HepG2 (cell line): ENCODE measurements around the gene SH3TC2. TPM values are rescaled to one million over a fixed set of nuclear protein-coding genes. Genes with fewer than 3 reads are reported as not detected.

Experiments
- ATAC-seq: fragments of 200-7000 bp; cut with Tn5 transposase; 3 replicates; pipeline ENCODE4 v1.9.1; 2020; ENCODE audit warnings: mild to moderate bottlenecking, moderate library complexity
- BruUV-seq: library from RNA; stranded (reverse); fragments of 400-500 nt; replicated peaks from 2 replicates; lab custom pipeline; 2021; lab: Mats Ljungman, UMichigan
- CTCF ChIA-PET: fragments of 300-600 bp; formaldehyde crosslinking; extraction: SDS; loops from one replicate; lab custom pipeline; 2021; ENCODE audit warnings: low total read pairs, inconsistent platforms, low intra/inter-chr PET ratio; lab: Yijun Ruan, JAX
- POLR2A ChIA-PET: fragments of 350-600 bp; sonication (Branson Sonifier 250); formaldehyde crosslinking; loops from one replicate; lab custom pipeline; 2020; ENCODE audit warnings: antibody characterized with exemption, inconsistent platforms; lab: Yijun Ruan, JAX
- DNase-seq: peaks from one replicate; pipeline ENCODE4 v3.0.0-alpha.2; 2015; ENCODE audit warnings: low spot score
- FAIRE-seq: peaks from 3 replicates; lab custom pipeline; 2011; peaks lifted over from hg19 to GRCh38; lab: Jason Lieb, UNC
- H2AFZ ChIP-seq: one replicate; pipeline ENCODE4 v1.6.1; 2011; ENCODE audit warnings: low read length, inconsistent platforms
- H3K27ac ChIP-seq: fragments of 300-600 bp; 3 replicates; pipeline ENCODE4 v1.8.0; 2011; ENCODE audit warnings: mixed run types, mild to moderate bottlenecking, mixed read lengths, low read length, inconsistent platforms; ENCODE audit not compliant: insufficient read depth; ENCODE audit errors: extremely low read length
- H3K27me3 ChIP-seq, 2 experiments: fragments of 200-600 bp in 1 of 2; 2 replicates in 1 of 2; 3 replicates in 1 of 2; pipeline versions ENCODE4 v1.6.0 to v1.8.0; 2011; ENCODE audit warnings: low read length in 2 of 2, mild to moderate bottlenecking in 2 of 2, moderate library complexity in 2 of 2, inconsistent platforms in 1 of 2; ENCODE audit not compliant: insufficient read depth in 2 of 2, control insufficient read depth in 1 of 2
- H3K36me3 ChIP-seq, 2 experiments: fragments of 200-600 bp in 1 of 2; replicated peaks in 1 of 2; 2 replicates in 1 of 2; 3 replicates in 1 of 2; pipeline versions ENCODE4 v1.5.1 to v1.8.0; 2011; ENCODE audit warnings: low read length in 2 of 2, inconsistent platforms in 1 of 2; ENCODE audit not compliant: insufficient read depth in 2 of 2, control insufficient read depth in 1 of 2
- H3K4me1 ChIP-seq: 2 replicates; pipeline ENCODE4 v1.5.1; 2012; ENCODE audit warnings: low read length, inconsistent platforms; ENCODE audit not compliant: insufficient read depth
- H3K4me2 ChIP-seq: 2 replicates; pipeline ENCODE4 v1.6.0; 2011; ENCODE audit warnings: low read depth, low read length, inconsistent platforms
- H3K4me3 ChIP-seq, 3 experiments: fragments of 200-600 bp in 1 of 3; sonication (generic), shearing (Covaris generic) in 1 of 3; replicated peaks in 1 of 3; 2 replicates each; pipeline ENCODE4 v1.5.1; 2011 to 2016; ENCODE audit warnings: low read length in 3 of 3, inconsistent platforms in 2 of 3, low read depth in 2 of 3, mild to moderate bottlenecking in 2 of 3, control low read depth in 1 of 3, mixed read lengths in 1 of 3; ENCODE audit not compliant: insufficient read depth in 1 of 3
- H3K79me2 ChIP-seq: one replicate; pipeline ENCODE4 v1.6.1; 2011; ENCODE audit warnings: low read length, inconsistent platforms; ENCODE audit not compliant: insufficient read depth
- H3K9ac ChIP-seq: 2 replicates; pipeline ENCODE4 v1.6.0; 2011; ENCODE audit warnings: mild to moderate bottlenecking, low read depth, low read length, inconsistent platforms; ENCODE audit not compliant: insufficient read depth
- H3K9me3 ChIP-seq: 2 replicates; pipeline ENCODE4 v1.5.1; 2012; ENCODE audit warnings: mild to moderate bottlenecking, low read length
- H4K20me1 ChIP-seq: 2 replicates; pipeline ENCODE4 v1.6.0; 2011; ENCODE audit warnings: inconsistent platforms, mild to moderate bottlenecking, low read length, moderate library complexity; ENCODE audit not compliant: insufficient read depth
- ASH2L ChIP-seq: fragments of 300-600, 200-600 bp; sonication (generic); IDR thresholded peaks from 2 replicates; pipeline ENCODE4 v1.7.0; 2017; ENCODE audit warnings: low read depth, mild to moderate bottlenecking, moderate library complexity, mixed read lengths, low read length; ENCODE audit not compliant: insufficient read length
- ATF2 ChIP-seq: sonication (generic); formaldehyde crosslinking; IDR thresholded peaks from 2 replicates; pipeline ENCODE4 v1.4.0; 2020; ENCODE audit warnings: missing genetic modification reagents
- BRCA1 ChIP-seq: sonication (generic); formaldehyde crosslinking; IDR thresholded peaks from 2 replicates; pipeline ENCODE4 v1.4.0; 2020; ENCODE audit warnings: missing genetic modification reagents
- GMEB2 ChIP-seq: IDR thresholded peaks from 2 replicates; pipeline ENCODE4 v1.6.1; 2016; ENCODE audit warnings: missing biosample characterization, missing genetic modification reagents, low read depth
- GTF2F1 ChIP-seq: fragments of 150-350 bp; IDR thresholded peaks from 2 replicates; pipeline ENCODE4 v1.6.1; 2014; ENCODE audit warnings: low read length
- KDM6A ChIP-seq: IDR thresholded peaks from 2 replicates; pipeline ENCODE4 v1.6.1; 2016; ENCODE audit warnings: low read depth
- KMT2A ChIP-seq: sonication (generic); formaldehyde crosslinking; IDR thresholded peaks from 2 replicates; pipeline ENCODE4 v1.4.0; 2020; ENCODE audit warnings: missing genetic modification reagents
- MXD1 ChIP-seq: sonication (generic); formaldehyde crosslinking; IDR thresholded peaks from 2 replicates; pipeline ENCODE4 v1.4.0; 2020; ENCODE audit warnings: mild to moderate bottlenecking, missing genetic modification reagents
- NR2C2 ChIP-seq: sonication (generic); formaldehyde crosslinking; IDR thresholded peaks from 2 replicates; pipeline ENCODE4 v1.4.0; 2020; ENCODE audit warnings: missing genetic modification reagents, mild to moderate bottlenecking, moderate library complexity, borderline replicate concordance
- NR2F2 ChIP-seq: IDR thresholded peaks from 2 replicates; pipeline ENCODE4 v1.6.1; 2012; ENCODE audit warnings: low read depth, inconsistent platforms, borderline replicate concordance
- PATZ1 ChIP-seq: sonication (generic); formaldehyde crosslinking; IDR thresholded peaks from 2 replicates; pipeline ENCODE4 v1.4.0; 2020; ENCODE audit warnings: missing genetic modification reagents
- RAD51 ChIP-seq: fragments of 450-650 bp; IDR thresholded peaks from 2 replicates; pipeline ENCODE4 v1.6.1; 2016; ENCODE audit warnings: borderline replicate concordance
- ZNF138 ChIP-seq: sonication (generic); formaldehyde crosslinking; IDR thresholded peaks from 2 replicates; pipeline ENCODE4 v1.5.0; 2020; ENCODE audit warnings: mild to moderate bottlenecking, low read depth, missing genetic modification reagents
- ZNF235 ChIP-seq: sonication (generic); formaldehyde crosslinking; IDR thresholded peaks from 2 replicates; pipeline ENCODE4 v1.8.1; 2023; ENCODE audit warnings: mild to moderate bottlenecking, missing genetic modification reagents, borderline replicate concordance
- ZNF574 ChIP-seq: sonication (generic); formaldehyde crosslinking; IDR thresholded peaks from 2 replicates; pipeline ENCODE4 v1.4.0; 2020; ENCODE audit warnings: missing genetic modification reagents
- ZNF761 ChIP-seq: sonication (generic); formaldehyde crosslinking; conservative IDR thresholded peaks from 2 replicates; pipeline ENCODE4 v1.4.0; 2020; ENCODE audit warnings: mild to moderate bottlenecking, missing genetic modification reagents
- ZNF784 ChIP-seq: sonication (generic); formaldehyde crosslinking; IDR thresholded peaks from 2 replicates; pipeline ENCODE4 v1.5.1; 2020; ENCODE audit warnings: missing genetic modification reagents, mild to moderate bottlenecking, borderline replicate concordance
- WGBS: methylation state at CpG from one replicate; pipeline ENCODE4 v1.1.6; 2017; ENCODE audit warnings: low lambda C conversion rate; 5-methylcytosine and 5-hydroxymethylcytosine counted together
- in situ Hi-C: cut with HindIII; loops from 2 replicates; pipeline ENCODE4 v1.10.0; 2017; ENCODE audit warnings: low pct_unique_long_range_greater_than_20kb; ENCODE audit not compliant: extremely low pct_ligation_motif_present
- intact Hi-C: fragments of 100-400 bp; cut with micrococcal nuclease; formaldehyde crosslinking; loops from one replicate; pipeline ENCODE4 v1.10.0; 2022; ENCODE audit not compliant: unreplicated experiment
- polyA plus RNA-seq, 8 experiments: library from polyadenylated mRNA; depleted of rRNA in 3 of 8; stranded (reverse) in 7 of 8; unstranded in 1 of 8; fragments of >200 nt; fragmentation: Illumina TruSeq in 4 of 8; extraction: Trizol in 4 of 8; gene quantifications; 2 replicates each; pipeline versions ENCODE4 v1.2.1 to v1.2.3, GENCODE V29; 2011 to 2016; ENCODE audit warnings: low read depth in 4 of 8, missing spikeins in 1 of 8, mixed read lengths in 1 of 8; ENCODE audit not compliant: insufficient read depth in 1 of 8
- total RNA-seq, 5 experiments: library from RNA; depleted of rRNA; stranded (reverse); fragments of >200 nt; fragmentation: Illumina TruSeq; extraction: Trizol; gene quantifications; 2 replicates each; pipeline ENCODE4 v1.2.3, GENCODE V29; 2016; ENCODE audit warnings: low read depth in 1 of 5

SH3TC2 gene
- total and polyA plus RNA-seq, 2 of the 13 experiments (the other 11 are each of a cell fraction or from before 2014, with no cell fraction given): 0.34 to 0.71 TPM

GRCh38 chr5:148970228-148970627, 92.6 kb downstream of the SH3TC2 start:
- in situ Hi-C loops: no loop called here
- no peak overlapping the region for H3K4me3 ChIP-seq
- no peaks in the 10 kb centered on the region for H3K9me3 ChIP-seq
- no peaks in the 10 kb centered on the region for H3K36me3 ChIP-seq
- ChIA-PET CTCF (no interaction called here), POLR2A (no interaction called here)
- ATAC-seq: no peak
- no peaks in the 10 kb centered on the region for H4K20me1 ChIP-seq
- H3K4me2 ChIP-seq: no peak overlapping the region
- H3K9ac ChIP-seq: no peak overlapping the region
- intact Hi-C loops: no loop called here
- DNase-seq: no peak
- H2AFZ ChIP-seq: no peak overlapping the region
- H3K27me3 ChIP-seq: no peaks in the 10 kb centered on the region; a peak in 1 of 5 replicates
- no TSS peak for BruUV-seq
- H3K27ac ChIP-seq: no peak overlapping the region
- peaks cover 10% of the 10 kb centered on the region; the same call in 1 of the 2 replicates for H3K4me1 ChIP-seq
- H3K79me2 ChIP-seq: no peaks in the 10 kb centered on the region
- FAIRE-seq: no peak
- 66% methylated on average over 2 of the region's 2 CpGs for WGBS
- TF ChIP-seq NR2F2 (no peak), ZNF574 (no peak), PATZ1 (no peak), ZNF761 (CRISPR knock-in tag) (no peak), ZNF784 (CRISPR knock-in tag) (no peak), ATF2 (no peak), NR2C2 (CRISPR knock-in tag) (no peak), ZNF235 (CRISPR knock-in tag) (no peak), GMEB2 (CRISPR knock-in tag) (no peak), ZNF138 (CRISPR knock-in tag) (no peak), RAD51 (no peak), GTF2F1 (no peak), ASH2L (no peak), MXD1 (CRISPR knock-in tag) (no peak), KDM6A (CRISPR knock-in tag) (no peak), KMT2A (CRISPR knock-in tag) (no peak), BRCA1 (no peak)
